Mononuclear cell (primary cell): Measurements from ENCODE around the gene DKK3. TPM values are rescaled to one million over a fixed set of nuclear protein-coding genes. Genes with fewer than 3 reads are reported as not detected.

ENCODE experiments used
- H3K27me3 ChIP-seq: 2 replicates; pipeline ENCODE4 v1.6.0; 2011; ENCODE audit warnings: low read length, control low read depth; ENCODE audit not compliant: insufficient read depth
- H3K4me1 ChIP-seq: 2 replicates; pipeline ENCODE4 v1.5.1; 2011; ENCODE audit warnings: mild to moderate bottlenecking, low read length, control low read depth; ENCODE audit not compliant: insufficient read depth
- H3K4me3 ChIP-seq: 2 replicates; pipeline ENCODE4 v1.5.1; 2011; ENCODE audit warnings: mild to moderate bottlenecking, low read length, moderate library complexity
- H3K9me3 ChIP-seq: 2 replicates; pipeline ENCODE4 v1.5.1; 2011; ENCODE audit warnings: low read depth, mild to moderate bottlenecking, control low read depth, low read length
- total RNA-seq: library from RNA; depleted of rRNA; stranded (reverse); fragments of >200 nt; gene quantifications from one replicate; pipeline ENCODE4 v1.2.3, GENCODE V29; 2012

DKK3 gene
- total RNA-seq, 1 donor, result 0.73 TPM

GRCh38 chr11:11984563-11984962 lies 23.9 kb downstream of the DKK3 start:
- H3K4me3 ChIP-seq, result no peak overlapping the region
- no peaks in the 10 kb centered on the region for H3K27me3 ChIP-seq
- no peaks in the 10 kb centered on the region for H3K4me1 ChIP-seq
- H3K9me3 ChIP-seq, result no peaks in the 10 kb centered on the region

GRCh38 chr11:11983427-11983826 lies 25.0 kb downstream of the DKK3 start:
- no peaks in the 10 kb centered on the region for H3K27me3 ChIP-seq
- no peaks in the 10 kb centered on the region for H3K9me3 ChIP-seq
- no peak overlapping the region for H3K4me3 ChIP-seq
- no peaks in the 10 kb centered on the region for H3K4me1 ChIP-seq

GRCh38 chr11:11982975-11983374 lies 25.5 kb downstream of the DKK3 start:
- Histone ChIP-seq H3K4me1 (no peaks in the 10 kb centered on the region), H3K4me3 (no peak overlapping the region), H3K9me3 (no peaks in the 10 kb centered on the region), H3K27me3 (no peaks in the 10 kb centered on the region)

- Histone ChIP-seq H3K27me3 (no peaks in the 10 kb centered on the region), H3K9me3 (no peaks in the 10 kb centered on the region), H3K4me3 (no peak overlapping the region), H3K4me1 (no peaks in the 10 kb centered on the region)
Observed at GRCh38 chr11:11982461-11982860, 26.0 kb downstream of the DKK3 start.

- Histone ChIP-seq H3K4me1 (no peaks in the 10 kb centered on the region), H3K27me3 (no peaks in the 10 kb centered on the region), H3K4me3 (no peak overlapping the region), H3K9me3 (no peaks in the 10 kb centered on the region)
Observed at GRCh38 chr11:11981840-11982239, 26.6 kb downstream of the DKK3 start.

- Histone ChIP-seq H3K27me3 (no peaks in the 10 kb centered on the region), H3K4me1 (no peaks in the 10 kb centered on the region), H3K4me3 (no peak overlapping the region), H3K9me3 (no peaks in the 10 kb centered on the region)
Observed at GRCh38 chr11:11981364-11981763, 27.1 kb downstream of the DKK3 start.

GRCh38 chr11:11980841-11981308 lies 27.6 kb downstream of the DKK3 start:
- Histone ChIP-seq H3K4me3 (no peak overlapping the region), H3K9me3 (no peaks in the 10 kb centered on the region), H3K4me1 (no peaks in the 10 kb centered on the region), H3K27me3 (no peaks in the 10 kb centered on the region)

GRCh38 chr11:11980200-11980599 lies 28.2 kb downstream of the DKK3 start:
- no peaks in the 10 kb centered on the region for H3K27me3 ChIP-seq
- no peak overlapping the region for H3K4me3 ChIP-seq
- H3K4me1 ChIP-seq, result no peaks in the 10 kb centered on the region
- H3K9me3 ChIP-seq, result no peaks in the 10 kb centered on the region

GRCh38 chr11:11979488-11980117 lies 28.8 kb downstream of the DKK3 start:
- no peaks in the 10 kb centered on the region for H3K27me3 ChIP-seq
- H3K4me3 ChIP-seq, result no peak overlapping the region
- H3K9me3 ChIP-seq, result no peaks in the 10 kb centered on the region
- H3K4me1 ChIP-seq, result no peaks in the 10 kb centered on the region

GRCh38 chr11:11978792-11979487 lies 29.5 kb downstream of the DKK3 start:
- no peaks in the 10 kb centered on the region for H3K27me3 ChIP-seq
- no peaks in the 10 kb centered on the region for H3K4me1 ChIP-seq
- no peaks in the 10 kb centered on the region for H3K9me3 ChIP-seq
- no peak overlapping the region for H3K4me3 ChIP-seq

GRCh38 chr11:11978098-11978637 lies 30.3 kb downstream of the DKK3 start:
- Histone ChIP-seq H3K4me3 (no peak overlapping the region), H3K27me3 (no peaks in the 10 kb centered on the region), H3K9me3 (no peaks in the 10 kb centered on the region), H3K4me1 (no peaks in the 10 kb centered on the region)

GRCh38 chr11:11977206-11977938 lies 31.1 kb downstream of the DKK3 start:
- Histone ChIP-seq H3K4me1 (no peaks in the 10 kb centered on the region), H3K9me3 (no peaks in the 10 kb centered on the region), H3K4me3 (no peak overlapping the region), H3K27me3 (no peaks in the 10 kb centered on the region)

- H3K4me3 ChIP-seq, result no peak overlapping the region
- no peaks in the 10 kb centered on the region for H3K4me1 ChIP-seq
- no peaks in the 10 kb centered on the region for H3K9me3 ChIP-seq
- no peaks in the 10 kb centered on the region for H3K27me3 ChIP-seq
Observed at GRCh38 chr11:11976481-11977127, 31.8 kb downstream of the DKK3 start.

- Histone ChIP-seq H3K27me3 (no peaks in the 10 kb centered on the region), H3K9me3 (no peaks in the 10 kb centered on the region), H3K4me3 (no peak overlapping the region), H3K4me1 (no peaks in the 10 kb centered on the region)
Observed at GRCh38 chr11:11975201-11976092, 33.0 kb downstream of the DKK3 start.
